ENCODE measurements around the gene CDKAL1. TPM values are rescaled to one million over a fixed set of nuclear protein-coding genes. Genes with fewer than 3 reads are reported as not detected.
A peak's percentile ranks its signal among the peaks of the same experiment; 100 is the strongest.

Gene CDKAL1
- total RNA-seq, 1 donor from 2014 or later: 11.6 TPM

DNA sequence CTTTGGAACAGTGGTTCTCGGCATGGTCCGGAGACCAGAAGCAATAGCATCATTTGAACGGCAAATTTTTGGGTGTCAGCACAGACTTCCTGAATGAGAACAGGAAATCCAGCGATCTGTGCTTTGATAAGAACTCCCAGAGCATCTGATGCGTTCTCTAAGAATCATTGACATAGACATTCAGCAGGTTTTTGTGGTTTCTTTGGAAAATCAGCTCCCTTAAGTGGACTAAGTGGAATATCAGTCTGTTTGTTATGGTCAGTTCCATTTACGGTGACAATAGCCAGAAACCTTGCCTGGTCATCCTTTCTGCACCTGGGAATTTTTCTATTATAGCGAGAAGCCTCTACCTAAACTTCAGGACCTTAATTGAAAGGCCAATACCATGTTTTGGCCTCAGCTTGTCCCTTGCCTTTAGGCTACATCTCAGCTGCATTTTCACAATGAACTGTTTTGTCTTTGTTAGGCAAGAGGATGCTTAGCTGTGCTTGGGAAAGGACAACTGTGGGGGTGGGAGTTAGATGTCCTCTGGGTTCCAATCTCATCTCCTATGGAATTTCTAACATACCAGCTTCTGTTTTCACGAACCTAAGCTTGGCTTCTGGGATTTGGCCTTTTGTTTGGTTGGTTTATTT lies 299.7 kb downstream of the CDKAL1 start:
- intact Hi-C loops (cut with DNase I): no loop called here
- DNase-seq (ENCODE audit: missing footprints): no peak
- ATAC-seq: no peak

- DNase-seq (ENCODE audit: missing footprints) (no peak), ATAC-seq (no peak)
- intact Hi-C loops (cut with DNase I): no loop called here
Measured at GRCh38 chr6:20835315-20836010, 301.2 kb downstream of the CDKAL1 start.

DNA sequence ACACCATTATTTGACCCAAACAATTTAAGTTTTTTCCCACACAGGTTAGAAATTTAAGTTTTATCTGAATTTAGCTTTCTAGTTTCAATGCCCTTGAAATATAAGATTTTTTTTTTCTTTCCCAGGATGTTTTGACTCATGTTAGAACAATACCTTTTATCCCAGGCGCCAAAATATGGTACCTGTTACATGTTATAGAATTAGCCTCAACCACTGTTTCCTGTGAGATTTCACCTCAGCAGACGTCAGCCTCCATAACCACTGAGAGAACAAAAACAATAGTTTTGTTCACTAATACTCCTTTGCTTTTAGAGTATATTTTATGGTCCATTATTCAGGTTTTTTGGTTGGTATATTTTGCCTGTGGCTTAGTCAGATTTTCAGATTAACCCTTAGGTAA lies 302.9 kb downstream of the CDKAL1 start:
- intact Hi-C loops (cut with DNase I): no loop called here

GRCh38 chr6:20838113-20838512 lies 303.9 kb downstream of the CDKAL1 start:
- no peak for ATAC-seq
- no peak for DNase-seq (ENCODE audit: missing footprints)
- intact Hi-C loops (cut with DNase I): no loop called here

More for the DNA sequence above, 302.9 kb downstream of the CDKAL1 start:
- no peak for ATAC-seq
- no peak for DNase-seq (ENCODE audit: missing footprints)

DNA sequence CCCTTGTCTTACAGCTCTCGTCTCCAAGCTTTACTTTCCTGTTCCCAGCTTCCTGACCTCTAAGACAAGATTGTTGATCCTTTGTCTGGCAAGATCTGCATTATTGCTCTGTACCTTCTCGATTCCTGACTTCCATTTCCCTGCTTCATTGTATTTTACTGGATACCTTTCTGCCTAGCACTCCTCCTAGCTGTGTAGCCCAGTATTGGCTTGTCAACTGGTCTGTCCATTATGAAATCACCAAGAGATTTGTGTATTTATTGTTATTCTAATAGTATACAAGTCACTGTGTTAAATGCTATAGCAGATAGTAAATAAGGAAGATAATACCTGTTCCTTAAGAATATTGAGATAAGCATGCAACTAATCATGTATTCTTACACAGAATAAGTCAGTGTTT lies 305.4 kb downstream of the CDKAL1 start:
- ATAC-seq (no peak), DNase-seq (ENCODE audit: missing footprints) (no peak)
- intact Hi-C loops (cut with DNase I): no loop called here

DNA sequence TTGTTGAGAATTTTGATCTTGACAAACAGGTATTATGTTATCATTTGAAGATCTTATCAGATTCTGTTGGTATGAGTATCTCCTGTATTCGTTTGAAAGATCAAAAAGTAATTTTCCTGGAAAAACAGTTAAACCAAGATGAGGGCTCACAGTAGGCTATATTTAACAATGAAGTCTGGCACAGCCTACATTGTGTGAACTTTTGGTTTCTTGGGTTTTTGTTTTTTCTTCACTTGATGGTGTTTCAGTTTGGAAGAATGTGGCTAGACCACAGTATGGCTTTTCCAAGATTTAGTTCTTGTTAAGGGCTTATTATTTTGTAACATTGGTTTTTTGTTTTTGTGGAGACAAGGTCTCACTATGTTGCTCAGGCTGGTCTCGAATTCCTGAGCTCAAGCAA lies 306.4 kb downstream of the CDKAL1 start:
- DNase-seq (ENCODE audit: missing footprints) (no peak), ATAC-seq (no peak)
- intact Hi-C loops (cut with DNase I): no loop called here

GRCh38 chr6:20841806-20842205 lies 307.5 kb downstream of the CDKAL1 start:
- DNase-seq (ENCODE audit: missing footprints) (no peak), ATAC-seq (no peak)
- intact Hi-C loops (cut with DNase I): no loop called here

GRCh38 chr6:20845592-20845991 lies 311.3 kb downstream of the CDKAL1 start:
- intact Hi-C loops (cut with DNase I): no loop called here
- ATAC-seq: no peak

DNA sequence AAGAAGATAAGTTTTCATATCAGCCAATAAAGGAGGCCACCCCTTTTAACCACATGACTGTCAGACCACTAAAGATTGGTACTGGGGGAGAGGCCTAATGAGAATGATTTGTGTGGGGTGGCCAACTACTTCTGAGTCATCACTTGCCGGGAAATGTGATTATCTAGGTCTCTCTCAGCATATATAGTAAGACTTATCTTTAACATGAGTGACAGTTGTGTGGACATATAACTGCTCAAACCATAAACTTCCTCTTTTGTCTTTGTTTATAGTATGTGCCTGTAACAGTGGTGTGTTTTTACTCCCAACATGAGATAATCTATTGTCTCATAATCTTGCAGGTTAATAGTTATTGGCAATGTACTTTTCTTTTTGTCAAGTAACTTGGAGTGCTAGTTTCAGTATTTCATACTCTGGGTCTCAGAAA lies 312.4 kb downstream of the CDKAL1 start:
- intact Hi-C loops (cut with DNase I): no loop called here
- DNase-seq (ENCODE audit: missing footprints) (no peak), ATAC-seq (no peak)

More at GRCh38 chr6:20845592-20845991, 311.3 kb downstream of the CDKAL1 start:
- no peak for DNase-seq (ENCODE audit: missing footprints)

DNA sequence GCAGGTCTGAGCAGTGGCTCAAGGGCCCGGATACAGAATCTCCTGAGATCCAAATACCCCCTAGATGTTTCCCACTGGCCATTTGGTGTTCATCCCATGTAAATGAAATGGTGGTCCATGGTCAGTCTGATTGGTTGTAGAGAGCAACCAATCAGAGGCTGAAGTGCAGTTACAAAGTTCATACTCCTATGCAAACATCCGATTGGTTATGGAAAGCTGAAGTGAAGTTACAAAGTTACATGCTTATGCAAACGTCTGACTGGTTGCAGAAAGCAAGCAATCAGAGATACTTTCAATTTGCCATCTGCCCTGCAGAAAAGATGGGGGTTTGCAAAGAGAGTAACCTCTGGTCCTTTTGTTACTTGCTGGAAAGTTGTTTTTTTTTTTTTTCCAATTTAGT lies 313.6 kb downstream of the CDKAL1 start:
- ATAC-seq (no peak), DNase-seq (ENCODE audit: missing footprints) (no peak)
- intact Hi-C loops (cut with DNase I): no loop called here

- no peak for DNase-seq (ENCODE audit: missing footprints)
- intact Hi-C loops (cut with DNase I): no loop called here
- ATAC-seq: no peak
Measured at GRCh38 chr6:20850686-20851416, 316.6 kb downstream of the CDKAL1 start.

DNA sequence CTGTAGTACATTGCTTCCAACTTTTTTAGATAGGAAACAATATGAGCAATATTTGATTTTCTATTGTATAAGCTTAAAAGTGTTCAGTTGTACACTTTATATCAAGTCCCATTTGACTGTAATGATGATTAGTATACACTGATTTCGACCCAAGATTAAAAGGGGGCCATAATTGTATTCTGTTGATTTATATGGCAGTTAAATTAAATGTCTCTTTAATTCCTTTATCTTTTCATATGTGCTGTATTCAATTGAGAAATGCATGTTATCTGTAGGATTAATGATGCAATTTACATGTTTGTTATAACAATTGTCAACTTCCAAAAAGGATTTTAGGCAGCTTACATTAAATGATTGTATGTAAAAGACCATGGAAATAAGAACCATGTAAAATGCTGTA lies 317.5 kb downstream of the CDKAL1 start:
- DNase-seq (ENCODE audit: missing footprints) (no peak), ATAC-seq (no peak)
- intact Hi-C loops (cut with DNase I): no loop called here

DNA sequence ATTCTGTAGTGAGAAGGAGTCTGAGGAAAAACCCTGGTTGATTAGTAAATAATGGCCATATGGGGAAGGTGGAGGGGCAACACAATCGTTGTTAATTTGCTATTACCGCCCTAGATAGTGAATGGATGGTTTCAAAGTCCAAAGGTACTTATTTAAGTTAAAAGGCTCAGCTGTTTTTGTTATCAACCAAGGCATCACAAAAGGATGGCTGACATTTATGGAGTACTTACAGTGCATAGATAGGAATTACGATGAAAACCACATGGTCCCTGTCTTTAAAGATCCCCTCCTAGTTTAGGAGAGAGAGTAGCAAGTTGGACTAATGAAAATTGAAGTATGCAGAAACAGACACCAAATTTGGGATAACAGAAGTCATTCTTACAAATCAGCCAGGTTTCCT lies 319.6 kb downstream of the CDKAL1 start:
- DNase-seq (ENCODE audit: missing footprints): no peak
- no peak for ATAC-seq
- intact Hi-C loops (cut with DNase I): no loop called here

DNA sequence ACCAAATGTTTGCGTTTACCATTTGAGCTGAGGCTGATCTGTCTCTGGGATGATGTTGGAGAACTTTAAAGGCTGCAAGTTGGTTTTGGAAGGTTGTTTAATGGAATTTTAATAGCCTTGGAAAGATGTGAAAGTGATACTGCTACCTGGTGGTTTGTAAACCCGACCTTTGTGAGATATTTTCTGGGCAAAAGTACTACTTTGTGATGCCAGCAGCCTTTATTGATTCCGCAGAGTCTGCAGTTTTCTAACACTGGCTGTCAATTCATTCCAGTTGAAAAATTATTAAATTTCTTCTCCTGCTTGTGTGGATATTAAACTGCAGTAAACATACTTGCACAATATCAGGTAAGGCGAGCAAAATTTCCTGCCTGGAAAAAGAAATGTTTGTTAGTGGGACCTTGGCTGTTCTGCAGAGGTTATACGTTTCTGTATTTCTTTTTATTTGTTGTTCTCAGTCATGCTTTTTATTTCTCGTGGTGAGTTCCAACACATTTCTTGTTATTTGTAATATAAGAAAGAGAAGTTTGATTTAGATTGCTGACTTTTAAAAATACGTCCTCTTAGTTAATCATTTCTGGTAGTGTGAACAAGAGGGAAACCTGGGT lies 322.5 kb downstream of the CDKAL1 start:
- intact Hi-C loops (cut with DNase I): no loop called here
- ATAC-seq (no peak), DNase-seq (ENCODE audit: missing footprints) (no peak)

DNA sequence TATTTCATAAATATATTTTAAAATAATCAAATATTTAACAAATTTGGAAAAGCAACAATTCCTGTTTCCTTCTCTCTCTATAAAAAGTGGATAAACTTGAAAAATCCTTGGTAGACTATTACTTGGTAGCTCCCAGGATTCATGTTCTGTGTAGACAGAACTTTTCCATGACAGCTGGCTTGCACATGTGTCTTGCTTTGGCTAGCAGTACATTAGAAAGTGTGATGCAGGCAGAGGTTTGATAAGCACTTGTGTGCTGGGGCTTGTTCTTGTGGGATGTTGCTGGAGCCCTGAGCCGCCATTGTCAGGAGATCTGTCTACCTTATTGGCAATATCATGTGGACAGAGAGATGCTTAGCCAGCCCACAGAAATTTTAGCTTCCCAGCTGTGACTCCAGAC lies 327.2 kb downstream of the CDKAL1 start:
- ATAC-seq (peak; percentile 46), DNase-seq (ENCODE audit: missing footprints) (no peak)
- intact Hi-C loops (cut with DNase I): no loop called here

GRCh38 chr6:20866036-20866435 lies 331.8 kb downstream of the CDKAL1 start:
- DNase-seq (ENCODE audit: missing footprints) (no peak), ATAC-seq (no peak)
- intact Hi-C loops (cut with DNase I): no loop called here

DNA sequence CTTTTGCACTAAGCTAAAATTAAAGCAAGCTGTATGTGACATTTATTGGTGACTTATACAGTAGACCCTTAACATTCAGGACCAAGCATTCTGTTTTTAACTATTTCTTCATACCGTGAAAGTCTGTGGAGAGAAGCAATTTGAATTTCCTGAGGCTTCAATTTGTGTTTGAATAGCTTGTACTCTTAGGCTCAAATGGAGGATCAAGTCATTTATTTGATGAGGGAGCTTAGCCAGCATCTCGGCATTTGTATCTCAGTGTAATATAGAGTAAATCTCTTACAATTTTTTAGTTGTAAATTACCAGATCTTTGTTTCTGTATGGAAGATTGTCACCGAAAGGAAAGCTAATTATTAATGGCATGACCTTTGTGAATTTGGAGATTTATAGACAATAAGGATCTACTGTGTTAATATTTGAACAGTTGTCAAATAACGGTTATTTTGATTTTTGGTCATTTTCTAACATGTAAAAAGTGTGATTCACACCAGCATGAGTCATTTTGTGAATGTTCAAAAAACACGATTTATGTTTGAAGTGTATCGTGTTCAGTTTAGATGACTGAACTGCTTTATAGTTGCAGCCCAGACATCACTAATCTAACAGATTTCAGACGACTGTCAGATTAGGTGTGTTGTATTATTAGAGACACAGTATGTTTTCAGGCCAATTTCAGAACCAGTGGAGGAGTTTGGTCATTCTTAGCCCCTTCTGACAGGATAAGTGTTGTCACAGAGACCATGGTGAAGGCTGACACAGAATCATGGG lies 332.9 kb downstream of the CDKAL1 start:
- intact Hi-C loops (cut with DNase I): no loop called here
- ATAC-seq (no peak), DNase-seq (ENCODE audit: missing footprints) (no peak)

DNA sequence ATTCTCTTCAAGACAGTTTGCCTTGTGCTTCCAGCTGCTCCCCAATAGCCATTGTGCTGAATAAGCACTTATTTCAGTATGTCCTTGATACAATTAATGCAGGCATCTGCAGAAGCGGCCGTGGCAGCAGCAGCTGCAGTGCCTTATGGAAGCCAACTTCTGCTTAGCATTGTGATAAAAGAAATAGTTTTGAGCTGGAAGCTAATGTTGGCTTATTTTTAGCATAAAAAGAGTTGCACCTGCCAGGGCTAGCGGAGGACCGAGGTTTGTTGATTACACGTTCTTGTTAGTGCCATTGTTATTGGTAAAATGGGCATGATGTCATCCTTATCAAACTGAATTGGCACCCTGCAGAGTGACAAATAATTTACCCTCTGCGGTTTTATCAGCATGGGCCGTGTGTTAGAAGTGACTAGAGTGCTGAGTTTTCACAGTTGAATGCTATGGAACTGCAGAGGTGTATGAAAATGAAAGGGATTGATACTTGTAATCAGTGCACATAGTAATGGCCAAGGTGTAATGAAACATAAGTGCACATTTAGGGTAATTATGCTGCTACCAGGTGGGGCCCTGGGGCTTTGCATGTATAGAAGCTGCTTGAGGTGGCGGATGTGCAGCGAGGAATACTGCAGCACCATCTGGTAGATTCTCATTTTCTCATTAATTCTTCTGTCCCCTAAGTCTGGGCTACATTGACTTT lies 334.3 kb downstream of the CDKAL1 start:
- ATAC-seq (peak; percentile 62), DNase-seq (ENCODE audit: missing footprints) (no peak)
- intact Hi-C loops (cut with DNase I): no loop called here

Data from Right ventricle myocardium inferior (tissue), 1 donor.